H1 (cell line): ENCODE results near the gene FTL. TPM values are rescaled to one million over a fixed set of nuclear protein-coding genes. Genes with fewer than 3 reads are reported as not detected.

ENCODE experiments used
- CTCF ChIA-PET: fragments of 300-600 bp; sonication (Branson Sonifier 250); formaldehyde crosslinking; loops from one replicate; lab custom pipeline; 2021; ENCODE audit not compliant: partially characterized antibody; lab: Charles Lee
- POLR2A ChIA-PET: fragments of 300-600 bp; sonication (Branson Sonifier 250); formaldehyde crosslinking; loops from one replicate; lab custom pipeline; 2021; ENCODE audit warnings: inconsistent platforms; ENCODE audit not compliant: partially characterized antibody; lab: Charles Lee
- DNase-seq, 2 experiments: peaks; one replicate each; pipeline versions ENCODE4 v3.0.0 to v3.0.0-alpha.2; 2010 to 2022; ENCODE audit warnings: low spot score in 2 of 2, low read depth in 1 of 2, mixed read lengths in 1 of 2
- FAIRE-seq: peaks from 2 replicates; lab custom pipeline; 2011; peaks lifted over from hg19 to GRCh38; lab: Jason Lieb, UNC
- H2AFZ ChIP-seq: 2 replicates; pipeline ENCODE4 v1.8.1; 2012; ENCODE audit warnings: low read length, inconsistent platforms
- H2AK5ac ChIP-seq: 2 replicates; pipeline ENCODE4 v1.6.1; 2013; ENCODE audit warnings: low read depth, low read length
- H2BK120ac ChIP-seq: replicated peaks from 2 replicates; pipeline ENCODE3; 2013; ENCODE audit warnings: low read depth, low read length, inconsistent platforms
- H2BK12ac ChIP-seq: 2 replicates; pipeline ENCODE4 v1.6.1; 2013; ENCODE audit warnings: low read depth, low read length
- H2BK15ac ChIP-seq: 2 replicates; pipeline ENCODE4 v1.6.1; 2013; ENCODE audit warnings: low read length
- H2BK20ac ChIP-seq: 2 replicates; pipeline ENCODE4 v1.6.1; 2013; ENCODE audit warnings: low read length
- H2BK5ac ChIP-seq: 2 replicates; pipeline ENCODE4 v1.6.1; 2013; ENCODE audit warnings: low read depth, low read length
- H3K14ac ChIP-seq: 2 replicates; pipeline ENCODE4 v1.6.1; 2013; ENCODE audit warnings: inconsistent platforms; ENCODE audit not compliant: insufficient read length
- H3K18ac ChIP-seq: 2 replicates; pipeline ENCODE4 v1.6.1; 2013; ENCODE audit warnings: low read length; ENCODE audit errors: extremely low read depth
- H3K23ac ChIP-seq: 2 replicates; pipeline ENCODE4 v1.6.1; 2013; ENCODE audit warnings: inconsistent platforms; ENCODE audit not compliant: insufficient read length
- H3K23me2 ChIP-seq: 2 replicates; pipeline ENCODE4 v1.6.1; 2013; ENCODE audit warnings: low read depth, low read length
- H3K27ac ChIP-seq: 2 replicates; pipeline ENCODE4 v1.6.1; 2011; ENCODE audit warnings: low read depth, low read length, inconsistent platforms
- H3K27me3 ChIP-seq, 4 experiments: replicated peaks in 1 of 4; 1 replicate in 1 of 4; 2 replicates in 3 of 4; pipeline versions ENCODE4 v1.6.1 to v1.8.1; 2011 to 2013; ENCODE audit warnings: low read length in 3 of 4, mild to moderate bottlenecking in 3 of 4, inconsistent platforms in 2 of 4, mixed read lengths in 2 of 4, moderate library complexity in 1 of 4; ENCODE audit not compliant: control insufficient read depth in 3 of 4, insufficient read depth in 3 of 4; ENCODE audit errors: extremely low read depth in 1 of 4
- H3K36me3 ChIP-seq, 4 experiments: 2 replicates each; pipeline versions ENCODE4 v1.6.1 to v1.8.1; 2011 to 2013; ENCODE audit warnings: mild to moderate bottlenecking in 4 of 4, low read length in 3 of 4, moderate library complexity in 2 of 4, control low read depth in 1 of 4, inconsistent platforms in 1 of 4; ENCODE audit not compliant: insufficient read depth in 4 of 4, control insufficient read depth in 2 of 4
- H3K4ac ChIP-seq: replicated peaks from 2 replicates; pipeline ENCODE3; 2013; ENCODE audit warnings: low read length, low read depth, mixed read lengths, inconsistent platforms; ENCODE audit not compliant: insufficient read length
- H3K4me1 ChIP-seq, 4 experiments: replicated peaks in 1 of 4; 1 replicate in 1 of 4; 2 replicates in 3 of 4; pipeline versions ENCODE4 v1.6.1 to v1.8.1; 2011 to 2013; ENCODE audit warnings: low read length in 3 of 4, inconsistent platforms in 2 of 4, mixed read lengths in 1 of 4; ENCODE audit not compliant: insufficient read depth in 4 of 4, control insufficient read depth in 3 of 4
- H3K4me2 ChIP-seq, 2 experiments: 2 replicates each; pipeline versions ENCODE4 v1.6.1 to v1.8.1; 2011 to 2013; ENCODE audit warnings: low read depth in 2 of 2, low read length in 2 of 2, control low read depth in 1 of 2, inconsistent platforms in 1 of 2, mild to moderate bottlenecking in 1 of 2; ENCODE audit not compliant: insufficient read depth in 1 of 2
- H3K4me3 ChIP-seq, 4 experiments: fragments of 200-600, 300-600 bp in 1 of 4; sonication (generic), shearing (Covaris generic), sonication (Bioruptor Twin) in 1 of 4; 2 replicates each; pipeline versions ENCODE4 v1.5.1 to v1.8.1; 2011 to 2016; ENCODE audit warnings: low read length in 4 of 4, low read depth in 3 of 4, control low read depth in 2 of 4, inconsistent platforms in 2 of 4, mild to moderate bottlenecking in 2 of 4, mixed read lengths in 1 of 4, moderate library complexity in 1 of 4; ENCODE audit not compliant: insufficient read depth in 2 of 4; ENCODE audit errors: extremely low read depth in 1 of 4
- H3K56ac ChIP-seq: replicated peaks from 2 replicates; pipeline ENCODE3; 2013; ENCODE audit warnings: low read depth, mild to moderate bottlenecking, mixed read lengths, low read length, inconsistent platforms; ENCODE audit not compliant: insufficient read length
- H3K79me1 ChIP-seq: 2 replicates; pipeline ENCODE4 v1.6.1; 2013; ENCODE audit warnings: low read depth, low read length, control low read depth
- H3K79me2 ChIP-seq, 2 experiments: 2 replicates each; pipeline versions ENCODE4 v1.6.1 to v1.8.1; 2012 to 2013; ENCODE audit warnings: low read length in 2 of 2, mild to moderate bottlenecking in 2 of 2, inconsistent platforms in 1 of 2; ENCODE audit not compliant: insufficient read depth in 2 of 2, control insufficient read depth in 1 of 2
- H3K9ac ChIP-seq, 4 experiments: replicated peaks in 1 of 4; 1 replicate in 1 of 4; 2 replicates in 3 of 4; pipeline versions ENCODE4 v1.6.1 to v1.8.1; 2011 to 2013; ENCODE audit warnings: low read depth in 3 of 4, low read length in 3 of 4, control low read depth in 2 of 4, mild to moderate bottlenecking in 2 of 4, moderate library complexity in 2 of 4, inconsistent platforms in 1 of 4; ENCODE audit errors: extremely low read depth in 1 of 4
- H3K9me3 ChIP-seq, 2 experiments: 2 replicates each; pipeline versions ENCODE4 v1.6.1 to v1.8.1; 2012 to 2013; ENCODE audit warnings: mild to moderate bottlenecking in 2 of 2, moderate library complexity in 2 of 2, control low read depth in 1 of 2, inconsistent platforms in 1 of 2, low read depth in 1 of 2, low read length in 1 of 2, mixed read lengths in 1 of 2; ENCODE audit not compliant: insufficient read depth in 2 of 2
- H4K20me1 ChIP-seq, 2 experiments: replicated peaks in 1 of 2; 2 replicates each; pipeline versions ENCODE3 to v1.8.1; 2011 to 2013; ENCODE audit warnings: inconsistent platforms in 2 of 2, low read length in 2 of 2, mild to moderate bottlenecking in 1 of 2; ENCODE audit not compliant: insufficient read depth in 2 of 2, control insufficient read depth in 1 of 2
- H4K5ac ChIP-seq: 2 replicates; pipeline ENCODE4 v1.6.1; 2013; ENCODE audit warnings: low read length, low read depth, mixed read lengths, inconsistent platforms; ENCODE audit not compliant: insufficient read length
- H4K8ac ChIP-seq: 2 replicates; pipeline ENCODE4 v1.8.0; 2013; ENCODE audit warnings: mild to moderate bottlenecking, moderate library complexity, low read length, inconsistent platforms; ENCODE audit not compliant: insufficient read depth; ENCODE audit errors: extremely low read depth
- H4K91ac ChIP-seq: replicated peaks from 2 replicates; pipeline ENCODE3; 2013; ENCODE audit warnings: low read length, mixed read lengths, inconsistent platforms; ENCODE audit not compliant: insufficient read length
- RAD21 ChIP-seq, 2 experiments: IDR thresholded peaks in 1 of 2; conservative IDR thresholded peaks in 1 of 2; 2 replicates each; pipeline ENCODE4 v1.6.1; 2011; ENCODE audit warnings: low read depth in 2 of 2, low read length in 2 of 2, improper control_type of control experiment in 1 of 2, inconsistent platforms in 1 of 2, mild to moderate bottlenecking in 1 of 2, moderate library complexity in 1 of 2
- WGBS, 2 experiments: shearing (Covaris generic) in 1 of 2; methylation state at CpG; one replicate each; pipeline versions ENCODE4 v1.1.6 to v1.1.7; 2013 to 2015; ENCODE audit warnings: low lambda C conversion rate in 2 of 2, mixed read lengths in 2 of 2, inconsistent platforms in 1 of 2, low coverage in 1 of 2, missing lambda C conversion rate in 1 of 2; ENCODE audit not compliant: insufficient replicate concordance in 2 of 2, insufficient coverage in 1 of 2, insufficient read length in 1 of 2; ENCODE audit errors: extremely low coverage in 1 of 2, missing lambda C conversion rate in 1 of 2; 5-methylcytosine and 5-hydroxymethylcytosine counted together
- polyA plus RNA-seq, 7 experiments: library from polyadenylated mRNA; depleted of rRNA in 3 of 7; stranded (reverse) in 5 of 7; unstranded in 2 of 7; fragments of >200 nt in 5 of 7; fragments of 200-250 nt in 2 of 7; gene quantifications; 1 replicate in 5 of 7; 2 replicates in 1 of 7; 4 replicates in 1 of 7; pipeline versions ENCODE4 v1.2.1 to v1.2.3, GENCODE V29; 2011 to 2013; ENCODE audit warnings: missing spikeins in 2 of 7, mixed read lengths in 2 of 7
- total RNA-seq: library from RNA; stranded (reverse); fragmentation: NEBNext Ultra II Directional; extraction: Animal tissue kit (Norgen Biotek cat#: 25700); gene quantifications from 2 replicates; pipeline ENCODE4 v1.2.1, GENCODE V29; 2021

FTL gene
- total and polyA plus RNA-seq, 2 of the 8 experiments (the other 6 are each of a cell fraction or from before 2014, with no cell fraction given) = 1,751 to 2,427 TPM

GRCh38 chr19:48953141-48953540, 12.0 kb upstream of the FTL start:
- Histone ChIP-seq H2BK5ac (no peak overlapping the region), H3K4me1 (peaks cover 0 to 11% (median 6%) of the 10 kb centered on the region in 4 experiments; a peak in 5 of 7 replicates), H3K27ac (no peak overlapping the region), H4K20me1 (peaks cover 2% of the 10 kb centered on the region in 2 experiments), H3K79me2 (peaks cover 0 to 19% of the 10 kb centered on the region in 2 experiments; a peak in 2 of 4 replicates), H3K9ac (no peak overlapping the region)
- no peak for TF ChIP-seq RAD21 (IDR thresholded peaks at IDR 0.05 in 1 of 2, conservative IDR thresholded peaks at IDR 0.05 in 1 of 2; ENCODE audit: low read depth in 2 of 2, low read length in 2 of 2)
- TF ChIP-seq, all 59 proteins: peak for 0
- Histone ChIP-seq H4K8ac (no peak overlapping the region), H3K23ac (no peak overlapping the region), H3K4ac (no peak overlapping the region), H2BK20ac (no peak overlapping the region), H3K56ac (no peak overlapping the region), H3K27me3 (no peaks in the 10 kb centered on the region; a peak in 1 of 7 replicates), H3K18ac (no peak overlapping the region), H2AK5ac (no peak overlapping the region), H2BK120ac (no peak overlapping the region), H2AFZ (no peak overlapping the region), H3K36me3 (peaks cover 4 to 15% (median 9%) of the 10 kb centered on the region in 4 experiments; a peak in 6 of 8 replicates), H3K79me1 (no peaks in the 10 kb centered on the region; the same call in 1 of the 2 replicates), H3K14ac (no peak overlapping the region), H3K4me3 (no peak overlapping the region), H2BK12ac (no peak overlapping the region), H3K9me3 (no peaks in the 10 kb centered on the region), H4K5ac (no peak overlapping the region), H4K91ac (no peak overlapping the region), H3K4me2 (no peak overlapping the region), H3K23me2 (no peaks in the 10 kb centered on the region; the same call in 1 of the 2 replicates), H2BK15ac (no peak overlapping the region)
- CTCF ChIA-PET = interaction anchor here (0.6 to 1.5 kb wide), 10 partner anchors 9 to 553 kb away, joined by 3 to 6 read pairs (median 3); partner anchors contain the start of gene FTL
- FAIRE-seq = no peak
- POLR2A ChIA-PET = interaction anchor here (0.6 to 3.8 kb wide), 7 partner anchors 9 to 185 kb away, joined by 3 to 27 read pairs (median 9); partner anchors contain the start of gene FTL
- WGBS, 2 experiments = 91% methylated on average over 4 of the region's 4 CpGs; no CpG with 5 or more reads in 1 of the 2 experiments
- DNase-seq = no peak
